ENCODE results near the gene TMPRSS11A. TPM values are rescaled to one million over a fixed set of nuclear protein-coding genes. Genes with fewer than 3 reads are reported as not detected.

Gene TMPRSS11A
- total RNA-seq, 2 donors from 2014 or later, result not detected

GRCh38 chr4:67899096-67899495 is 64.2 kb downstream of the TMPRSS11A start:
- ATAC-seq, result no peak
- H3K36me3 ChIP-seq (replicated peaks in 1 of 2; ENCODE audit: insufficient read depth in 1 of 2, low read depth in 2 of 2), result no peaks in the 10 kb centered on the region
- H3K9me3 ChIP-seq, result no peaks in the 10 kb centered on the region
- H3K27me3 ChIP-seq, result no peaks in the 10 kb centered on the region
- DNase-seq, result no peak
- no peak overlapping the region for H3K4me3 ChIP-seq
- intact Hi-C loops (cut with DNase I), result no loop called here
- TF ChIP-seq, protein P1, sequence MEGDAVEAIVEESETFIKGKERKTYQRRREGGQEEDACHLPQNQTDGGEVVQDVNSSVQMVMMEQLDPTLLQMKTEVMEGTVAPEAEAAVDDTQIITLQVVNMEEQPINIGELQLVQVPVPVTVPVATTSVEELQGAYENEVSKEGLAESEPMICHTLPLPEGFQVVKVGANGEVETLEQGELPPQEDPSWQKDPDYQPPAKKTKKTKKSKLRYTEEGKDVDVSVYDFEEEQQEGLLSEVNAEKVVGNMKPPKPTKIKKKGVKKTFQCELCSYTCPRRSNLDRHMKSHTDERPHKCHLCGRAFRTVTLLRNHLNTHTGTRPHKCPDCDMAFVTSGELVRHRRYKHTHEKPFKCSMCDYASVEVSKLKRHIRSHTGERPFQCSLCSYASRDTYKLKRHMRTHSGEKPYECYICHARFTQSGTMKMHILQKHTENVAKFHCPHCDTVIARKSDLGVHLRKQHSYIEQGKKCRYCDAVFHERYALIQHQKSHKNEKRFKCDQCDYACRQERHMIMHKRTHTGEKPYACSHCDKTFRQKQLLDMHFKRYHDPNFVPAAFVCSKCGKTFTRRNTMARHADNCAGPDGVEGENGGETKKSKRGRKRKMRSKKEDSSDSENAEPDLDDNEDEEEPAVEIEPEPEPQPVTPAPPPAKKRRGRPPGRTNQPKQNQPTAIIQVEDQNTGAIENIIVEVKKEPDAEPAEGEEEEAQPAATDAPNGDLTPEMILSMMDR (IDR thresholded peaks at IDR 0.05), result no peak
- TF ChIP-seq POLR2A (IDR thresholded peaks at IDR 0.05), result no peak
- no peak overlapping the region for H3K27ac ChIP-seq
- no peaks in the 10 kb centered on the region for H3K4me1 ChIP-seq

GRCh38 chr4:67897686-67898085 is 65.6 kb downstream of the TMPRSS11A start:
- Histone ChIP-seq H3K9me3 (no peaks in the 10 kb centered on the region), H3K27ac (no peak overlapping the region), H3K36me3 (replicated peaks in 1 of 2; ENCODE audit: insufficient read depth in 1 of 2, low read depth in 2 of 2) (no peaks in the 10 kb centered on the region), H3K27me3 (no peaks in the 10 kb centered on the region), H3K4me3 (no peak overlapping the region), H3K4me1 (no peaks in the 10 kb centered on the region)
- no peak for TF ChIP-seq POLR2A (IDR thresholded peaks at IDR 0.05)
- TF ChIP-seq, protein P1 (IDR thresholded peaks at IDR 0.05), result no peak
- DNase-seq, result no peak
- intact Hi-C loops (cut with DNase I), result no loop called here
- no peak for ATAC-seq

DNA sequence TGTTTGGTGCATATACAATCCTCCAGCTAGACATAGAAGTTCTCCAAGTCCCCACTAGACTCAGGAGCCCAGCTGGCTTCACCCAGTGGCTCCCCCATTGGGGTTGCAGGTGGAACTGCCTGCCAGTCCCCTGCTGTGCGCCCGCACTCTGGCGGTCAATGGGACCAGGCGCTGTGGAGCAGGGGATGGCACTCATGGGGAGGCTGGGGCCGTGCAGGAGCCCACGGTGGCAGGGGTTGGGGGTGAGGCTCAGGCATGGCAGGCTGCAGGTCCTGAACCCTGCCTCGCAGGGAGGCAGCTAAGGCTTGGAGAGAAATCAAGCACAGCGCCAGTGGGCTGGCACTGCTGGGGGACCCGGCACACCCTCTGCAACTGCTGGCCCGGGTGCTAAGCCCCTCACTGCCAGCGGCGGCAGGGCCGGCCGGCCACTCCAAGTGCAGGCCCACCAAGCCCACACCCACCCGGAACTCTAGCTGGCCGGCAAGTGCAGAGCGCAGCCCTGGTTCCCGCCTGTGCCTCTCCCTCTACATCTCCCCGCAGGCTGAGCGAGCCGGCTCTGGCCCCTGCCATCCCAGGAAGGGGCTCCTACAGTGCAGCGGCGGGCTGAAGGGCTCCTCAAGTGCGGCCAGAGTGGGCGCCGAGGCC is 66.8 kb downstream of the TMPRSS11A start:
- ATAC-seq, result no peak
- Histone ChIP-seq H3K36me3 (replicated peaks in 1 of 2; ENCODE audit: insufficient read depth in 1 of 2, low read depth in 2 of 2) (no peaks in the 10 kb centered on the region), H3K27me3 (no peaks in the 10 kb centered on the region), H3K27ac (no peak overlapping the region), H3K4me3 (no peak overlapping the region), H3K9me3 (no peaks in the 10 kb centered on the region), H3K4me1 (no peaks in the 10 kb centered on the region)
- TF ChIP-seq, protein P1 (IDR thresholded peaks at IDR 0.05), result no peak
- TF ChIP-seq POLR2A (IDR thresholded peaks at IDR 0.05), result no peak
- intact Hi-C loops (cut with DNase I), result no loop called here
- no peak for DNase-seq
- 92 to 98% methylated on average over 9 to 23 of the region's 26 CpGs for WGBS, 2 donors

DNA sequence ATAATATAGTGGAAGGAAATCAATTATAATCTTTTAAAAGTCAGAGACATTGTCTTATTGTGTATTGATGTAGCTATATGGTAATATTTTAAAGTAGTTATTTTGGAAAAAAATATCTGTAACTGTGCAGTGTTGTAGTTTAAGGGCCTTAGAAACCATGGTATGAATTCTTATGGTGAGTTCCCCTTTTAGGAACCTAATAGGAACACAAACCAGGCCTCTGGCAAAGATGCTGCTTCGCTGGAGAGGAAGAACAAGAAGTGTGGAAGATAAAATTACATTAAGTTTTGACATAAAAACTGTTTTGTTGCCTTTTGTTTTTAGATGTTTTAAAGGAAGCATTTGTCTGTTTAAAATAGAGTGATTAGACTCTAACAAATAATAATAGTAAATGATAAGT is 68.6 kb downstream of the TMPRSS11A start:
- 76 to 85% methylated on average over 1 of the region's 1 CpG for WGBS, 2 donors
- Histone ChIP-seq H3K4me1 (no peaks in the 10 kb centered on the region), H3K27ac (no peak overlapping the region), H3K27me3 (no peaks in the 10 kb centered on the region), H3K4me3 (no peak overlapping the region), H3K36me3 (replicated peaks in 1 of 2; ENCODE audit: insufficient read depth in 1 of 2, low read depth in 2 of 2) (no peaks in the 10 kb centered on the region), H3K9me3 (no peaks in the 10 kb centered on the region)
- TF ChIP-seq, protein P1 (IDR thresholded peaks at IDR 0.05), result no peak
- no peak for TF ChIP-seq POLR2A (IDR thresholded peaks at IDR 0.05)
- DNase-seq (no peak), ATAC-seq (no peak)
- intact Hi-C loops (cut with DNase I), result no loop called here

- WGBS, 2 donors, result 65 to 73% methylated on average over 3 of the region's 3 CpGs
- ATAC-seq (no peak), DNase-seq (no peak)
- no peaks in the 10 kb centered on the region for H3K9me3 ChIP-seq
- TF ChIP-seq POLR2A (IDR thresholded peaks at IDR 0.05), result no peak
- TF ChIP-seq, protein P1 (IDR thresholded peaks at IDR 0.05), result no peak
- intact Hi-C loops (cut with DNase I), result no loop called here
- no peak overlapping the region for H3K4me3 ChIP-seq
- no peaks in the 10 kb centered on the region for H3K4me1 ChIP-seq
- no peaks in the 10 kb centered on the region for H3K36me3 ChIP-seq (replicated peaks in 1 of 2; ENCODE audit: insufficient read depth in 1 of 2, low read depth in 2 of 2)
- no peak overlapping the region for H3K27ac ChIP-seq
- H3K27me3 ChIP-seq, result no peaks in the 10 kb centered on the region
Observed at GRCh38 chr4:67892905-67893304, 70.4 kb downstream of the TMPRSS11A start.
